COLO668 (cell line): Measurements from ENCODE around the gene GAGE12E.
"Not testable (repeated sequence)": the region's sequence is repeated elsewhere in the genome, so short reads cannot be mapped to it uniquely, and the experiment has no call there.

Experiments used
- DNase-seq: peaks from one replicate; lab custom pipeline; 2025; ENCODE audit not compliant: unreplicated experiment; lab: John Stamatoyannopoulos, UW

The GAGE12E gene

GRCh38 chrX:49550989-49551388, at the start of gene GAGE12E:
GAGE12E (plus strand) TSS chrX:49551289; CDS start chrX:49552444, 1,155 bp downstream.
- not testable (repeated sequence) for DNase-seq

GRCh38 chrX:49531877-49532276, 19.2 kb upstream of the GAGE12E start, which contains the start of gene GAGE12C:
GAGE12C (plus strand) TSS chrX:49532177; CDS start chrX:49533332, 1,155 bp downstream.
- DNase-seq = not testable (repeated sequence)

- DNase-seq = not testable (repeated sequence)
Observed at GRCh38 chrX:49541433-49541832, 9.7 kb upstream of the GAGE12E start, which contains the start of gene GAGE12D. GAGE12D (plus strand) TSS chrX:49541733; CDS start chrX:49542888, 1,155 bp downstream.

GRCh38 chrX:49560542-49560941, 9.5 kb downstream of the GAGE12E start, which contains the start of gene GAGE12F:
GAGE12F (plus strand) TSS chrX:49560842; CDS start chrX:49561997, 1,155 bp downstream.
- DNase-seq = not testable (repeated sequence)

GRCh38 chrX:49568728-49569127, 17.6 kb downstream of the GAGE12E start:
- not testable (repeated sequence) for DNase-seq

GRCh38 chrX:49569152-49569551, 18.1 kb downstream of the GAGE12E start:
- DNase-seq = not testable (repeated sequence)

GRCh38 chrX:49570100-49570499, 19.0 kb downstream of the GAGE12E start, which contains the start of gene GAGE12G:
GAGE12G (plus strand) TSS chrX:49570400; CDS start chrX:49571555, 1,155 bp downstream.
- not testable (repeated sequence) for DNase-seq

GRCh38 chrX:49579649-49580048, 28.6 kb downstream of the GAGE12E start, which contains the start of gene GAGE12H:
GAGE12H (plus strand) TSS chrX:49579949; CDS start chrX:49581104, 1,155 bp downstream.
- DNase-seq = not testable (repeated sequence)

- DNase-seq = not testable (repeated sequence)
Observed at GRCh38 chrX:49589196-49589595, 38.1 kb downstream of the GAGE12E start, which contains the start of gene GAGE2A. GAGE2A (plus strand) TSS chrX:49589496; CDS start chrX:49590651, 1,155 bp downstream.

- not testable (repeated sequence) for DNase-seq
Observed at GRCh38 chrX:49589769-49590478, 38.8 kb downstream of the GAGE12E start.

GRCh38 chrX:49590488-49590887, 39.4 kb downstream of the GAGE12E start:
- not testable (repeated sequence) for DNase-seq

- DNase-seq = not testable (repeated sequence)
Observed at GRCh38 chrX:49598720-49599119, 47.6 kb downstream of the GAGE12E start, which contains the start of gene GAGE1. GAGE1 (plus strand) TSS chrX:49599020; CDS start chrX:49600175, 1,155 bp downstream.
